GM12878 (cell line): Measurements from ENCODE around the gene NOD1. TPM values are rescaled to one million over a fixed set of nuclear protein-coding genes. Genes with fewer than 3 reads are reported as not detected.

Experiments
- ATAC-seq: fragments of 200-7000 bp; cut with Tn5 transposase; 3 replicates; pipeline ENCODE4 v1.9.1; 2020; ENCODE audit warnings: mild to moderate bottlenecking, moderate library complexity
- BruUV-seq: library from RNA; stranded (reverse); fragments of 400-500 nt; replicated peaks from 2 replicates; lab custom pipeline; 2021; lab: Mats Ljungman, UMichigan
- CTCF ChIA-PET: fragments of 300-600 bp; sonication (Branson Sonifier 250); formaldehyde crosslinking; extraction: SDS; loops from one replicate; lab custom pipeline; 2021; ENCODE audit warnings: inconsistent platforms; lab: Yijun Ruan, JAX
- POLR2A ChIA-PET: fragments of 350-600 bp; formaldehyde crosslinking; extraction: SDS; loops from one replicate; lab custom pipeline; 2021; ENCODE audit warnings: inconsistent platforms; lab: Charles Lee
- RAD21 ChIA-PET: fragments of 300-600 bp; sonication (Branson Sonifier 250); formaldehyde crosslinking; loops from one replicate; lab custom pipeline; 2023; ENCODE audit warnings: antibody characterized with exemption; ENCODE audit not compliant: unreplicated experiment; lab: Charles Lee
- SMC1A ChIA-PET: fragments of 300-600 bp; sonication (Branson Sonifier 250); formaldehyde crosslinking; loops from one replicate; lab custom pipeline; 2023; ENCODE audit not compliant: unreplicated experiment, uncharacterized antibody; lab: Charles Lee
- DNase-seq: peaks from one replicate; pipeline ENCODE4 v3.0.0-alpha.2; 2011; ENCODE audit warnings: low read depth, low spot score
- FAIRE-seq: peaks from 3 replicates; lab custom pipeline; 2011; peaks lifted over from hg19 to GRCh38; lab: Jason Lieb, UNC
- H2AFZ ChIP-seq: 2 replicates; pipeline ENCODE4 v1.6.0; 2011; ENCODE audit warnings: low read depth, low read length, control low read depth; ENCODE audit not compliant: control insufficient read depth
- H3K27ac ChIP-seq: 2 replicates; pipeline ENCODE4 v1.5.1; 2011; ENCODE audit warnings: control low read depth; ENCODE audit not compliant: control insufficient read depth, insufficient read depth
- H3K27me3 ChIP-seq, 2 experiments: replicated peaks in 1 of 2; 2 replicates each; pipeline versions ENCODE4 v1.6.0 to v1.6.1; 2011; ENCODE audit warnings: low read length in 1 of 2; ENCODE audit not compliant: control insufficient read depth in 2 of 2, insufficient read depth in 2 of 2
- H3K36me3 ChIP-seq, 2 experiments: 2 replicates each; pipeline ENCODE4 v1.5.1; 2011; ENCODE audit warnings: low read length in 1 of 2; ENCODE audit not compliant: control insufficient read depth in 2 of 2, insufficient read depth in 2 of 2
- H3K4me1 ChIP-seq: 2 replicates; pipeline ENCODE4 v1.6.1; 2011; ENCODE audit warnings: mild to moderate bottlenecking, low read length, moderate library complexity, mixed read lengths; ENCODE audit not compliant: control insufficient read depth, insufficient read depth
- H3K4me2 ChIP-seq: 2 replicates; pipeline ENCODE4 v1.6.0; 2011; ENCODE audit warnings: control low read depth; ENCODE audit not compliant: control insufficient read depth, insufficient read depth
- H3K4me3 ChIP-seq: fragments of 200-600 bp; sonication (generic); 2 replicates; pipeline ENCODE4 v1.5.1; 2016
- H3K79me2 ChIP-seq: 2 replicates; pipeline ENCODE4 v1.6.0; 2011; ENCODE audit warnings: low read length; ENCODE audit not compliant: control insufficient read depth, insufficient read depth
- H3K9ac ChIP-seq: 2 replicates; pipeline ENCODE4 v1.8.0; 2011; ENCODE audit warnings: low read length, control low read depth, mixed read lengths; ENCODE audit not compliant: control insufficient read depth, insufficient read depth
- H3K9me3 ChIP-seq: replicated peaks from 3 replicates; pipeline ENCODE4 v1.5.1; 2011; ENCODE audit warnings: mild to moderate bottlenecking, low read length; ENCODE audit not compliant: control insufficient read depth, insufficient read depth
- H4K20me1 ChIP-seq: 2 replicates; pipeline ENCODE4 v1.6.0; 2011; ENCODE audit not compliant: control insufficient read depth, insufficient read depth
- CHD1 ChIP-seq: IDR thresholded peaks from 2 replicates; pipeline ENCODE4 v1.6.1; 2012; ENCODE audit warnings: low read depth, low read length, improper control_type of control experiment
- CHD4 ChIP-seq: fragments of 200-600 bp; sonication (generic); IDR thresholded peaks from 2 replicates; pipeline ENCODE4 v1.6.1; 2016; ENCODE audit warnings: mild to moderate bottlenecking
- FOXM1 ChIP-seq: IDR thresholded peaks from 2 replicates; pipeline ENCODE4 v1.6.1; 2012; ENCODE audit warnings: low read depth, mild to moderate bottlenecking, inconsistent platforms, low read length, moderate library complexity
- HDAC2 ChIP-seq: fragments of 200-600 bp; sonication (generic); IDR thresholded peaks from 2 replicates; pipeline ENCODE4 v1.6.1; 2017
- KDM1A ChIP-seq: fragments of 200-600 bp; sonication (generic); IDR thresholded peaks from 2 replicates; pipeline ENCODE4 v1.6.1; 2016; ENCODE audit warnings: borderline replicate concordance
- MLLT1 ChIP-seq: fragments of 450-650 bp; IDR thresholded peaks from 2 replicates; pipeline ENCODE4 v1.6.1; 2016; ENCODE audit warnings: mild to moderate bottlenecking
- NKRF ChIP-seq: fragments of 450-650 bp; conservative IDR thresholded peaks from 2 replicates; pipeline ENCODE4 v1.6.1; 2017; ENCODE audit warnings: mild to moderate bottlenecking, moderate library complexity
- RBBP5 ChIP-seq: fragments of 200-600 bp; sonication (generic); conservative IDR thresholded peaks from 2 replicates; pipeline ENCODE4 v1.6.1; 2016
- SP1 ChIP-seq: IDR thresholded peaks from one replicate; pipeline ENCODE4 v1.6.1; 2011; ENCODE audit warnings: low read depth, low read length
- SREBF2 ChIP-seq: IDR thresholded peaks from 2 replicates; pipeline ENCODE4 v1.6.1; 2012; ENCODE audit warnings: mild to moderate bottlenecking, low read length
- WGBS: methylation state at CpG from one replicate; pipeline ENCODE4 v1.1.6; 2016; ENCODE audit warnings: low lambda C conversion rate; ENCODE audit not compliant: insufficient replicate concordance, insufficient coverage; ENCODE audit errors: missing lambda C conversion rate; 5-methylcytosine and 5-hydroxymethylcytosine counted together
- in situ Hi-C: fragments of 300-500 bp; cut with MboI; formaldehyde crosslinking; loops from 9 replicates; pipeline ENCODE4 v1.14.3; 2018; ENCODE audit warnings: mixed read lengths
- intact Hi-C: fragments of 100-400 bp; cut with micrococcal nuclease; formaldehyde crosslinking; loops from one replicate; pipeline ENCODE4 v1.14.2; 2022; ENCODE audit not compliant: unreplicated experiment
- polyA plus RNA-seq, 11 experiments: library from polyadenylated mRNA; depleted of rRNA in 4 of 11; unstranded in 6 of 11; stranded (reverse) in 5 of 11; fragments of >200 nt; fragmentation: Nextera tagmentation in 4 of 11; fragmentation: Illumina TruSeq in 1 of 11; extraction: Ambion mirVana in 4 of 11; extraction: Trizol in 1 of 11; gene quantifications; 1 replicate in 1 of 11; 2 replicates in 10 of 11; pipeline versions ENCODE4 v1.2.1 to v1.2.3, GENCODE V29; 2011 to 2016; ENCODE audit warnings: inconsistent platforms in 2 of 11, missing spikeins in 2 of 11, low read depth in 1 of 11
- total RNA-seq, 4 experiments: library from RNA; depleted of rRNA in 3 of 4; stranded (reverse); fragments of >200 nt in 3 of 4; fragmentation: Illumina TruSeq in 1 of 4; extraction: Trizol in 1 of 4; gene quantifications; 2 replicates each; pipeline versions ENCODE4 v1.2.1 to v1.2.3, GENCODE V29; 2013 to 2021
- TF ChIP-seq, protein P1 (sequence below): fragments of 150-350 bp; IDR thresholded peaks from 2 replicates; pipeline ENCODE4 v1.6.1; 2016; ENCODE audit warnings: low read depth, low read length

NOD1 gene
- total and polyA plus RNA-seq, 10 of the 15 experiments (the other 5 are each of a cell fraction or from before 2014, with no cell fraction given): 1.8 to 14.6 (median 8.9) TPM

- H3K4me3 ChIP-seq: peak overlapping the region; percentile 15; the same call in 1 of the 2 replicates
- no peaks in the 10 kb centered on the region for H4K20me1 ChIP-seq
- peak overlapping the region; percentile 2; the same call in 1 of the 2 replicates for H3K27ac ChIP-seq
- intact Hi-C loops (no loop called here), in situ Hi-C loops (no loop called here)
- no peaks in the 10 kb centered on the region for H3K27me3 ChIP-seq
- H3K4me1 ChIP-seq: peaks cover 36% of the 10 kb centered on the region
- 28% methylated on average over 2 of the region's 2 CpGs for WGBS
- no peak for ATAC-seq
- SMC1A ChIA-PET: interaction anchor here (0.7 to 2.4 kb wide), 5 partner anchors 10 to 50 kb away, joined by 3 to 18 read pairs (median 4); no protein-coding TSS in a partner anchor
- CTCF ChIA-PET: interaction anchor here (1.6 to 1.7 kb wide), 2 partner anchors 89 to 199 kb away, joined by 5 to 6 read pairs; no protein-coding TSS in a partner anchor
- H2AFZ ChIP-seq: no peak overlapping the region
- H3K9ac ChIP-seq: peak overlapping the region; percentile 31; the same call in 1 of the 2 replicates
- 0 out of 4 replicates have a peak, but pooled peaks cover 0 to 6% of the 10 kb centered on the region in 2 experiments for H3K36me3 ChIP-seq
- no peak for TF ChIP-seq SP1
- TF ChIP-seq, protein P1, sequence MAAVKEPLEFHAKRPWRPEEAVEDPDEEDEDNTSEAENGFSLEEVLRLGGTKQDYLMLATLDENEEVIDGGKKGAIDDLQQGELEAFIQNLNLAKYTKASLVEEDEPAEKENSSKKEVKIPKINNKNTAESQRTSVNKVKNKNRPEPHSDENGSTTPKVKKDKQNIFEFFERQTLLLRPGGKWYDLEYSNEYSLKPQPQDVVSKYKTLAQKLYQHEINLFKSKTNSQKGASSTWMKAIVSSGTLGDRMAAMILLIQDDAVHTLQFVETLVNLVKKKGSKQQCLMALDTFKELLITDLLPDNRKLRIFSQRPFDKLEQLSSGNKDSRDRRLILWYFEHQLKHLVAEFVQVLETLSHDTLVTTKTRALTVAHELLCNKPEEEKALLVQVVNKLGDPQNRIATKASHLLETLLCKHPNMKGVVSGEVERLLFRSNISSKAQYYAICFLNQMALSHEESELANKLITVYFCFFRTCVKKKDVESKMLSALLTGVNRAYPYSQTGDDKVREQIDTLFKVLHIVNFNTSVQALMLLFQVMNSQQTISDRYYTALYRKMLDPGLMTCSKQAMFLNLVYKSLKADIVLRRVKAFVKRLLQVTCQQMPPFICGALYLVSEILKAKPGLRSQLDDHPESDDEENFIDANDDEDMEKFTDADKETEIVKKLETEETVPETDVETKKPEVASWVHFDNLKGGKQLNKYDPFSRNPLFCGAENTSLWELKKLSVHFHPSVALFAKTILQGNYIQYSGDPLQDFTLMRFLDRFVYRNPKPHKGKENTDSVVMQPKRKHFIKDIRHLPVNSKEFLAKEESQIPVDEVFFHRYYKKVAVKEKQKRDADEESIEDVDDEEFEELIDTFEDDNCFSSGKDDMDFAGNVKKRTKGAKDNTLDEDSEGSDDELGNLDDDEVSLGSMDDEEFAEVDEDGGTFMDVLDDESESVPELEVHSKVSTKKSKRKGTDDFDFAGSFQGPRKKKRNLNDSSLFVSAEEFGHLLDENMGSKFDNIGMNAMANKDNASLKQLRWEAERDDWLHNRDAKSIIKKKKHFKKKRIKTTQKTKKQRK: no peak
- no peak for TF ChIP-seq RBBP5
- TF ChIP-seq CHD1: no peak
- TF ChIP-seq SREBF2: no peak
- TF ChIP-seq CHD4: no peak
- TF ChIP-seq FOXM1: no peak
- no peak for TF ChIP-seq KDM1A
- no peak for TF ChIP-seq NKRF
- no peak for TF ChIP-seq MLLT1
- no peak for TF ChIP-seq HDAC2
- TF ChIP-seq, all 136 proteins: peak for 0
- Histone ChIP-seq H3K79me2 (peaks cover 25% of the 10 kb centered on the region), H3K4me2 (peak overlapping the region; percentile 54; the same call in 1 of the 2 replicates), H3K9me3 (no peaks in the 10 kb centered on the region; the same call in 2 of the 3 replicates)
- POLR2A ChIA-PET: interaction anchor here (1.1 kb wide), 1 partner anchor 13 kb away, joined by 4 read pairs; no protein-coding TSS in a partner anchor
- RAD21 ChIA-PET: interaction anchor here (1.0 to 2.0 kb wide), 3 partner anchors 126 to 310 kb away, joined by 3 to 4 read pairs (median 3); no protein-coding TSS in a partner anchor
- no peak for DNase-seq
- BruUV-seq: no TSS peak
- no peak for FAIRE-seq
Measured at GRCh38 chr7:30474893-30475292, 3.7 kb downstream of the NOD1 start.
